Renal cortex interstitium (tissue), 11 donors: ENCODE results near the gene GDPD4. TPM values are rescaled to one million over a fixed set of nuclear protein-coding genes. Genes with fewer than 3 reads are reported as not detected.

Experiments
- DNase-seq, 11 donors: peaks; one replicate each; pipeline ENCODE4 v3.0.0-alpha.2; 2013; ENCODE audit warnings: low read depth in 9 of 11, low spot score in 4 of 11; ENCODE audit errors: extremely low read depth in 1 of 11
- polyA plus RNA-seq, 3 donors: library from polyadenylated mRNA; unstranded; fragments of 120-200 nt; gene quantifications; one replicate each; pipeline ENCODE4 v1.2.1, GENCODE V29; 2013; ENCODE audit not compliant: insufficient read length in 3 of 3

GDPD4 gene
- polyA plus RNA-seq, 3 donors, result 0.13 to 0.17 (median 0.14) TPM

DNA sequence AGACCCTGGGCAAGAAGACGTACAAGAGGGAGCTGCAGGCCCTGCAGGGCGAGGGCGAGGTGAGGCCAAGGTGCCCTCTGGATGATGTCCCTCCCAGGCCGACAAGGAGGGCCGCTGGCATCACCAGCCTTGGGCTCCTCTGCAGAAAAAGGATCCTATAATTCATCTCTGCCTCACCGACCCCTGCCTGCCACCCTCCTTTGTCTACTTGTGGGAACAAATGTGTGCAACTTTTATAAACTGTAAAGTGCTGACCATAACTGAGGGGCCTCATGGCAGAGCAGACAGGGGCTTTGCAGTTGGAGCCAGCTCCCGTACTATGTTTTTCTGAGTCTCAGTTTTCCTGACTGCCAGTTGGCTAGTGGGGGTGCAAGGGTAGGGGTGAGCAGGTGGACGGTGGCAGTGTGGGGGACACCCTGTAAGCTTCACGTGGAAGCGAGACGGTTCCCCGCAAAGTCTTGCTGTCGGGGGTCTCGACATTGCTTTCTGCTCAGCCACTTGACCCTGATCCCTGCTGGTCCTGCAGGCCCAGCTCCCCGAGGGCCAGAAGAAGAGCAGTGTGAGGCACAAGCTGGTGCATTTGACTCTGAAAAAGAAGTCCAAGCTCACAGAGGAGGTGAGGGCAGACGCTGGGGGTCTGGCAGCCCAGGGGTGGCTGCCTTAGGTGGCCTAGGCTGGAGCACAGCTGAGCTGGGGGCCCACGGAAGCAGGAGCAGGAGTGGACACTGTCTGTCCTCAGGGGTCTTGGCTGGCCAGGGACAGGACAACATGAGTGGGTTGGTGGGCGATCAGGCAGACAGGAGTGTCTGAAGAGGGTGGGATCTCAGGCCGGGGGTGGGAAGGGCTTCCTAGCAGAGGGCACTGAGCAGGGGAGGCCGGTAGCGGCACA, 118.7 kb downstream of the GDPD4 start:
- no peak for DNase-seq

DNA sequence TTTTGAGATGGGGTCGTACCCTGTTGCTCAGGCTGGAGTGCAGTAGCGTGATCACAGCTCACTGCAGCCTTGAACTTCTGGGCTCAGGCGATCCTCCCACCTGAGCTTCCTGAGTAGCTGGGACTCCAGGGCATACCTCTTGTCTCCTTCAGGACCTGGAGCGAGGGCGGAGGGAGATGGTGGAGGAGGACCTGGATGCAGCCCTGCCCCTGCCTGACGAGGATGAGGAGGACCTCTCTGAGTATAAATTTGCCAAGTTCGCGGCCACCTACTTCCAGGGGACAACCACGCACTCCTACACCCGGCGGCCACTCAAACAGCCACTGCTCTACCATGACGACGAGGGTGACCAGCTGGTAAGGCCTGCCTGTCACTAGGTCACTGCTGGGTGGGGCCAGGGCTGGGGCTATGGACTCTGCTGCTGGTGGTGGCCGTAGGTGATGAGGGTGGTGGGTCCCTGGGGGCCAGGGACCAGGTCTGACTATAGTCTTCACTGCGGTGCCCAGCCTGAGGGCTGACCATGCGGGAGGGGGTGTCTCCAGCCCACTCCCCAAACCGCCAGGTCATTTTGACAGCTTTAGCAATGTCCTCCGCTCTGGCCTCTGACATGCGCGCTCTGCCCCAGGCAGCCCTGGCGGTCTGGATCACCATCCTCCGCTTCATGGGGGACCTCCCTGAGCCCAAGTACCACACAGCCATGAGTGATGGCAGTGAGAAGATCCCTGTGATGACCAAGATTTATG, 119.5 kb downstream of the GDPD4 start:
- DNase-seq, result no peak

DNA sequence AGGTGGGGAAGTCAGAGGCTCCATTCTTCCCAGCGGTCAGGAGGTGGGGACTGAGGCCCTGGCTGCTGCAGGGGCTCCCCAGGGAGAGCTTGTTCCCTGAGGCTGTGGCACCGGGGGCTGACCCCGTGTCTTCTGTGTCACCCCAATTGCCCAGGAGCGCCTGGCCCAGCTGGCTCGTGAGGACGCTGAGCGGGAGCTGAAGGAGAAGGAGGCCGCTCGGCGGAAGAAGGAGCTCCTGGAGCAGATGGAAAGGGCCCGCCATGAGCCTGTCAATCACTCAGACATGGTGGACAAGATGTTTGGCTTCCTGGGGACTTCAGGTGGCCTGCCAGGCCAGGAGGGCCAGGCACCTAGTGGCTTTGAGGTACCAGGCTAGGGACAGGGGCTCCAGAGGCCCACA, 120.3 kb downstream of the GDPD4 start:
- DNase-seq, result no peak

DNA sequence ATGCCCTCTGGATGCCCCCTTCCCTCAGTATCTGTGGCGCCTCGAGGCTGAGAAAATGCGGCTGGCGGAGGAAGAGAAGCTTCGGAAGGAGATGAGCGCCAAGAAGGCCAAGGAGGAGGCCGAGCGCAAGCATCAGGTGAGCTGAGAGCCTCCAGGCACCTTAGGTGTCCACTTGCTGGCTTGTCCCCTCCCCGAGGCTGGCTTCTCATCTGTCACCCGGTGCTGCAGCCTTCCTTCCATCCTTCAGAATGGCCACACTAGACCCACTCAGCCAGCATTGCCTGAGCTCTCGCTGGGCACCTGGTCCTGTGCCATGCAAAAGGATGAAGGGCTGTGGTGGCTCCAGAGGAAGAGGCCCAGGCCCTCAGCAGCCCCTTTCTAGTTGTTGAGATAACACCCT, 121.1 kb downstream of the GDPD4 start:
- no peak for DNase-seq

DNA sequence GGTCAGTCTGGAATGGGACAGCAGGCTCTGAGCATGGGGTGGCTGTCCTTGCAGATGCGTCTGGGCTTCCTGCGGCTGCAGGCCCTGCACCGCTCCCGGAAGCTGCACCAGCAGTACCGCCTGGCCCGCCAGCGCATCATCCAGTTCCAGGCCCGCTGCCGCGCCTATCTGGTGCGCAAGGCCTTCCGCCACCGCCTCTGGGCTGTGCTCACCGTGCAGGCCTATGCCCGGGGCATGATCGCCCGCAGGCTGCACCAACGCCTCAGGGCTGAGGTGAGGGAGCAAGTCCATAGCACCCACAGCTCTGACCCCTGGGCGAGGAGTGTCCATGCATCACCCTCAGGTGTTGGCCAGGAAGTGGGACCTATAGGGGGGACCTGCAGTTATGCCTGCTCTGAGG, 121.8 kb downstream of the GDPD4 start:
- no peak for DNase-seq

DNA sequence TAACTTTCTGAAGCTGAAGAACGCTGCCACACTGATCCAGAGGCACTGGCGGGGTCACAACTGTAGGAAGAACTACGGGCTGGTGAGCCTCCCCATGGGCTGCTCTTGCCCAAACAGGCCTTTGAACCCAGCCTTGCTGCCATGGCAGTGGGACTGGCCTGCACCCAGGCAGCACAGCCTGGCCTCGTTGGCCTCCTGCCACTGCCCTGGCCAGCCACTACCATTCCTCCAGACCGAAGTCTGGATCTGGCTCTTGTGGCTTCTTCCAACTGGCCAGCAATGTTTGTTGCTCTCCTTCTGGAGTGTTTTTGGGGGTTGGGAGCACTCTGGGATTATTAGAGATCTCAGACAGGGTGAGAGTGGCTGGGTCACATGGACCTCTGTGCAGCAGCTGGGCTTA, 122.4 kb downstream of the GDPD4 start:
- no peak for DNase-seq

DNA sequence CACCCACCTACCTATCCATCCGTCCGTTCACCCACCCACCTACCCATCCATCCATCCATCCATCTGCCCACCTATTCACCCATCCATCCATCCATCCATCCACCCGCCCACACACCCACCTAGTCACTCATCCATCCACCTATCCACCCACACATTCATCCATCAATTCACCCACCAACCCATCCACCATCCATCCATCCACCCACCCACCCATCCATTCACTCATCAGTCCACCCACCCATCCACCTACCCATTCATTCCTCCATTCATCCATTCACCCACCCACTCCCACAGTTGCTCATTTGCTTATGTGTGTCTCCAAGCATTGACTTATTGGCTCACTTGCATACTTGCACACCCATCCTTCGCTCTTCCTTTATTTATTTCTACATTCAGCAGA, 123.3 kb downstream of the GDPD4 start:
- DNase-seq, result no peak

DNA sequence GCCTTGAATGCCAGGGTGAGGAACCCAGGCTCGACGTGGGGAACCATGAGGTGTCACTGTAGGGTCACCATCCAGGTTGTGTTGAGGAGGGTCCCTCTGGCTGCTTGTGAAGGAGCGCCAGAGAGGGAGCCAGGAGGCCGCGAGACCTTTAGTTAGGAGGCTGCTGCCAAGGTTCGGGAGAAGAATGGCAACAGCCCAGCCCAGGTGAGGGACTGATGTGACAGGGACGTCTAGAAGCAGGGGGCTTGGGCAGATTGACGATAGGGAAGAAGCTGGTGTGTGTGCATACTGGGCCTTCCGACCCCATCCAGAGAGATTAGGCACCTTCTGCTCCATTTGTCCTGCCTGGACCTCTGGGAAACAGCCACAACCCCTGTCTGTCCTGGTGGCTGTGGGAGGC, 124.5 kb downstream of the GDPD4 start:
- no peak for DNase-seq

DNA sequence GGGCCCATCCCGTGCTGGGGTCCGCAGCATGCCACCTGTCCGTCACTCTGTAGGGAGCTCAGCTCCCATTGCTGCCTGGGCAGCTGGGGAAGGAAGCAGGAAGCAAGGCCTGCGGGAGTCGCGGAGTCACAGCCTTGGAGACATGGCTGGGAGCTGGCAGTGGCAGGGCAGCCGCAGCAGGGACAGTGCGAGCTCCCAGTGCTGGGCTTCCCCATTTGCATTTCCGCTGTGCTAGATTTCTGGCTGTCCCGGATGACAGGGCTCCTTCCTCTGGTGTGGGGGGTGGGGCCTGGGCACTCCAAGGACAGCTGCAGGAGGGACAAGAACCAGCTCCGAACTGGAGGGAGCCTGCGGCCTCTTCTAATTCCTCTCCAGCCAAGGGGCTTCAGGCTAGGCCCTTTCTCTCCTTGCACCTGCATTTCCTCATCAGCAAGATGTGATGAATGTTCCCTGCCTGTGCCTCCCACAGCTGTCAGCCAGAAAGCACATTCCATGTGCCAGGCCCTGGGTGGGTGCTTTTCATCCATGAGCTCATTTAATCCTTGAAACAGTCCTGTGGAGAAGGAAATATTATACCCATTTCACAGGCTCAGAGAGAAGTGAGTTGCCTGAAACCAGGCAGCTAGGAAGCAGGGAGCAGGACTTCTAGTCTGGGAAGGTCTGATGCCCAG, 125.5 kb downstream of the GDPD4 start:
- no peak for DNase-seq

DNA sequence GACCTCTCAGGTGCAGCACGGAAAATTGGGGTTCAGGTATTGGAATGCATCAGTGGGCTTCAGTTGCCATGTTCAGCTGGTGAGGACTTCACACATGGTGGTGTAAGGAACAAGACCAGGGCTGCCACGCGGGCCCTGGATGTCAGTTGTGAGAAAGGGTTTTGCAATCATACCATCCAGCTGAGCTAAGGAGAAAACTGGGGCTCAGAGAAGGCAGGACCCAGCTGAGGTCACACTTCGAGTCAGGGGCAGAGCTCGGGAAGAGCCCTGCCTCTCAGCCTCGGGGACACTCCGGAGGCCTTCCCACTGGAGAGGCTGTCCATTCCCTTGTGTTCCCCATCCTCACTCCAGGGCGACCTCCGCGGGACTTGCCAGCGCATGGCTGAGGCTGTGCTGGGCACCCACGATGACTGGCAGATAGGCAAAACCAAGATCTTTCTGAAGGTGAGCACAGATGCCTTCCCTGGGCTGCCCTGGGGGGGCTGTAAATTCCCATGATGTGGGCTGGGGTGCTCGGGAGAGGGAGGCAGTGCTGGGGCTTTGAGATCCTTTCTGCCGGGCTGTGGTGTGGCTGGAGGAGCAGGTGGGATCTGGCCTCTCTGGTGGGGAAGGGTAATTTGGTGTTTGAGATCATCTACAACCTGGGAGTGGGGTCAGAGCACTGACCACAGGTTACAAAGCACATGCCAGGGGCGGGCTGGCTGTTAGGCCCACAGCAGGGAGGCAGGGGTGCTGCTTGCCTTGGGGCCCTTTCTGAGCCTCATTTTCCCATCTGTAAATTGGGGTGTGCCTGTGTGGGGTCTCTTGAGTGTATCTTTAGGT, 126.3 kb downstream of the GDPD4 start:
- no peak for DNase-seq

DNA sequence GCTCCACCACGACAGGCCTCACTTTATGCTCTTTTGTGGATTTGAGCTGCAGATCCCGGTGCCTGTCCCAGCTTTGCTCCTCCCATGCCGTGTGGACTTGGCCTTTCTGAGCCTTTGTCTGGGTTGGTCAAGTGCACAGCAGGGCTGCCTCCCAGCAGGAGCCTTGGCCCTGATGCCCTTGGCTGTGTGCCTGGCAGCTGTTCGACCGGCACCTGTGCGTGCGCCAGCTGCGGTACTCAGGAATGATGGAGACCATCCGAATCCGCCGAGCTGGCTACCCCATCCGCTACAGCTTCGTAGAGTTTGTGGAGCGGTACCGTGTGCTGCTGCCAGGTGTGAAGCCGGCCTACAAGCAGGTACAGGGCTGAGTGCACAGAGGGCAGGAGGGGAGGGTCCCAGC, 126.9 kb downstream of the GDPD4 start:
- DNase-seq, result no peak

DNA sequence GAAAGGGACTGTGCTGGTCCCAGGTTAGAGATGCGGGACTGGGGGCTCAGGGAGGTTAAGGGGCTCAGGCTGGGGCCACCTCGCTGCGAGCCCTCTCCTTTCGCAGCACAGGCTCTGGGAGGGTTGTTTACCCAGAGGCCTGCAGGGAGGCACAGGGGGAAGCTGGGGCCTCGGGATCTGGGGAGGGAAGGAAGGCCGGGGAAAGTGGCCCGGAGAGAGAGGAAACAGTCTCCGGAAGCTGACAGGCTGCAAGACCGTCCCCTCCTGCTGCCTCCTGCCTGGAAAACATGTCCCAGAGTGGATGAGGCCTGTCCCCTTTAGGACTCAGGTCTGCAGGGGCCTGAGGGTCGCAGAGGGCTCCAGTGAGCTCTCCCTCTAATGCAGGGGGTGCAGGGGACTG, 128.0 kb downstream of the GDPD4 start:
- no peak for DNase-seq

DNA sequence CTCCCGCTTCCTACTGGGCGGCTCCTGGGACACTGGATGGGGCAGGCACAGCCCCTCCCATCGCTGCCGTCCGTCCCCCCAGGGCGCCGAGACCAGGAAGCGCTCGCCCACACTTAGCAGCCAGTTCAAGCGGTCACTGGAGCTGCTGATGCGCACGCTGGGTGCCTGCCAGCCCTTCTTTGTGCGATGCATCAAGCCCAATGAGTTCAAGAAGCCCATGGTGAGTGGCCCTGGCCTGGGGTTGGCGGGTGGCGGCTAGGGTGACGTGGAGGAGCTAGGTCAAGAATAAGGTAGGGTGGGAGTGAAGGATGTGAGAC, 128.9 kb downstream of the GDPD4 start:
- DNase-seq, result no peak

DNA sequence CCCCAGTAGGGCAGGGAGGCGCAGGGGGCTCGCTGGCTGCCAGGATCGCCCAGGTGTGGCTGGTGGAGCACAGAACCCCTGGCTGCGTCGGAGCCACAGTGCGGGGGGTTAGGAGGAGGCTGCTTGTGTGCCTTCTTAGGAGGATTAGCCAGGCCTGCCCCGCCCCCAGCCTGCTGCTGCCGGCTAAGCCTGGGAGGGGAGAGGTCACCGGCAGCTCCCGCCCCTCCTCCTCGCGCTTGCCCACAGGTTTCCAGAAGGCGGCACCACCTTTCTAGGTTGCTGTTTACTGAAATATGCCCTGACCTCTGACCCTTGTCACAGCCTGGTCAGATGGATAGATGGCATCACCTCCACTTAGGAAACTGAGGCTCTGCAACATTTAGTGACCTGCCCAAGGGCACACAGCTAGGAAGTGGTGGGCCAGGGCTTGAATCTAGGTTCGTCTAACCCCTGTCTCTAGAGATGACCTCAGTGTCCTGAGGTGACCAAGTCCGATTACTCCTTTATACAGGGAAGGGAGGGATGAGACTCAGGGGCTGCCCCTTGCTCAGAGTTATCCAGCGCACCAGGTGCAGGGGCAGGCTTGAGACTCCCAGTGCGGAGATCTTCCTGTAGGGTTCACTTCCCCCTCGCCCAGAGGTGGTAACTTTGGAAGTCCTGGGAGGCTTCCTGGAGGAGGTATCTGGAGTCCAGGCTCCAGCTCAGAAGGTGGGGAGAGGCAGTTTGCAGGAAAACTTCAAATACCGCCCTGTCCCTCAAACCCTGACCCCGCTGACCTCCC, 129.4 kb downstream of the GDPD4 start:
- no peak for DNase-seq

DNA sequence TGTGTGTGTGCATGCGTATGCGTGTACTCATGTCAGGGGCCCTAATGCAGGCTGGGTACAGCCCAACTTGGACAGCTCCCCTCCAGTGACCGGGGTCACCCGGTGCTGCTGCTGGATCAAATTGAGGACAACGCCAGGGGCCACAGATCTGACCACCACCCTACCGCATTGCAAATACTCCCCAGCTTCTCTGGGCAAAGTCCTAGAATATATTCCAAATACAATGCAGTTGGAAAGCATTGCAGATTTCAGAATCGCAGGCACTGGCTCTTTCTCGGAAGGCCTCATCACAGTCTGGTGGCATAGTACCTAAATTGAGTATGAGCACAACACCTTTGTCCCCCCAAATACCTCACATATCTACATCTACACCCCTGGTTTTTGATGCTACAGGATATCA, 130.2 kb downstream of the GDPD4 start:
- no peak for DNase-seq

DNA sequence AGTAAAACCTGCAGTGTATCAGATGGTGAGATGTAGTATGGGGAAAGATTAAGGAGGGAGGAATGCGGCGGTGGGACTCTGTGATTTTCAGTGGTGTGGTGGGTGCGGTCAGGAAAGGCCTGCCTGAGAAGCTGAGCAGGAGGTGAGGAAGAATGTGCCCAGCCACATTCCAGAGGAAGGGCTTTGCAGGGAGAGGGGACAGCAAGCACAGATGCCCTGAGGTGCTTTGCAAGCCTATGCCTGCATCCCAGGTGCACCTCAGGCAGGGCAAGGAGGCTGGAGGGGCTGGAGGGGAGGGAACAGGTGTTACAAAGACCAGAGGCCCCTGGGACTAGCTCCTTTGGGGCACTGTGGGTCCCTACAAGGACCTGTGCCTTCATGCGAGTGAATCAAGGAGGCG, 131.4 kb downstream of the GDPD4 start:
- no peak for DNase-seq

DNA sequence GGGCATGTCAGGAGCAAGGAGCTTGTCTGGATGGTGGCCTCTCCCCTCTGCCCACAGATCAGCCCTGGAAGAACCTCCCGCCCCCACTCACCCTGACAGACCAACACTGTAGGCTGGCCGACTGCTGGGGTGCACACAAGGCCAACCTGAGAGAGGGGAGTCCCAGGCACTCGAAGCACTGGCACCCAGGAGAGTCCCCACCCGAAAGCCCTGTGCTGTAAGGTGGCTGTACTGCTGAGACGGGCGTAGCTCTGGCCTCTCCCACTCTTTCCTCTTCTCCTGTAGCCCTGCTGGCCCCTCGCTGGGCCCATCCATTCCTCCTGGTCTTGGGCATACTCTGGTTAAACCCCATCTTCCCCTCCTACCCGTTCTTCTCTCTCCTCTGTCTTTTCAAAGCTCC, 133.7 kb downstream of the GDPD4 start:
- no peak for DNase-seq

DNA sequence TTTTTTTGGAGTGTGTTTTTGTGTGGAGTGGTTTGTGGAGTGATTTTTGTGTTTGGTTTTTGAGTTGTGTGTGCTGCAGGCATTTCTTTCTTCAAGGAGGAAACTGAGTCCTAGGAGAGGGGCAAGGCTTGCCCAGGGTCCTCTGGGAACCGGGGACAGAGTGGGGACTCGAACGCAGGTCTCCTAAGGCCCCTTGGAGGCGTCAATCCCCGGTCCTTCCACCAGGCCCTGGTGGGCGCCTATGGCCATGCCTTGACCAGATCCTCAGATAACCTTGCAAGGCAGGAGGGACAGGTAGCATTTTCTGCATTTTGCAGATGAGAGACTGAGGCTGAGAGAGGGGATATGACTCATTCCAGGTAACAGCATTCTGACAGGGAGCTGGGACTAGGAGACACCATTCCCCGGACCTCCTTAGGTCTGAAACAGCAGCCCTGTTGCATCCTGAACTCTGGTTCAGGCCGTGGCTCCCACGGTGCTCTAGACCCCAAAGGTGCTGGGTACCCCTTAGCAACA, 134.3 kb downstream of the GDPD4 start:
- DNase-seq, result no peak
